Adipose tissue (tissue), 3 donors: ENCODE measurements around the gene H2BW1. TPM values are rescaled to one million over a fixed set of nuclear protein-coding genes. Genes with fewer than 3 reads are reported as not detected.
"Not testable (repeated sequence)": the region's sequence is repeated elsewhere in the genome, so short reads cannot be mapped to it uniquely, and the experiment has no call there.

Source experiments
- H3K27ac ChIP-seq: one replicate; pipeline ENCODE4 v1.5.1; 2013; ENCODE audit warnings: low read depth, low read length
- WGBS, 3 donors: extraction: QIAGEN DNeasy Blood & Tissue Kit; methylation state at CpG; one replicate each; pipeline ENCODE4 v1.1.7; 2013; 5-methylcytosine and 5-hydroxymethylcytosine counted together
- polyA plus RNA-seq, 3 donors: library from polyadenylated mRNA; stranded (reverse); fragments of 200-250 nt; gene quantifications; one replicate each; pipeline ENCODE4 v1.2.3, GENCODE V29; 2013
- donor health status: healthy with polysubstance abuse.
- donor health status: Bipolar disorder and iron deficiency.
- donor health status: healthy.

The H2BW1 gene, protein sequence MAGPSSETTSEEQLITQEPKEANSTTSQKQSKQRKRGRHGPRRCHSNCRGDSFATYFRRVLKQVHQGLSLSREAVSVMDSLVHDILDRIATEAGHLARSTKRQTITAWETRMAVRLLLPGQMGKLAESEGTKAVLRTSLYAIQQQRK
- not detected for polyA plus RNA-seq

GRCh38 chrX:104013606-104014005, at the start of gene H2BW1:
H2BW1 (minus strand) TSS chrX:104013708; CDS start chrX:104013576, 132 bp downstream.
- WGBS, 3 donors = 88 to 90% (median 89%) methylated on average over 20 of the region's 20 CpGs
- H3K27ac ChIP-seq = no peak within 1 kb of the TSS

DNA sequence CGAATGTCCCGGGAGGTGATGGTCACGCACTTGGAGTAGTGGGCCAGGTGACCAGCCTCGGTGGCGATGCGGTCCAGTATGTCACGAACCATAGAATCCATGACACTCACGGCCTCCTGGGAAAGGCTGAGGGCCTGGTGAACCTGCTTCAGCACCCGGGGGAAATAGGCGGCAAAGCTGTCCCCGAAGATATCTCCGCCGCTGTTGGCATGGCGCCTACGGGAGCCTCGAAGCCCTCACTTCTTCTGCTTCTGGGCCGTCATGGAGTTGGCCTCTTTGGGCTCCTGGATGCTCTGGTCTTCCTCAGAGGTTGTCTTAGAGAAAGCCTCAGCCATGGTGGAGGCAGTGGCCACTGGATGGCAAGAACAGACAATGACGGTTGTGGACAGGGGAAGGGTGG, 49.1 kb upstream of the H2BW1 start:
- not testable (repeated sequence) for H3K27ac ChIP-seq
- WGBS, 3 donors = 95 to 100% (median 96%) methylated on average over 4 to 9 of the region's 18 CpGs

DNA sequence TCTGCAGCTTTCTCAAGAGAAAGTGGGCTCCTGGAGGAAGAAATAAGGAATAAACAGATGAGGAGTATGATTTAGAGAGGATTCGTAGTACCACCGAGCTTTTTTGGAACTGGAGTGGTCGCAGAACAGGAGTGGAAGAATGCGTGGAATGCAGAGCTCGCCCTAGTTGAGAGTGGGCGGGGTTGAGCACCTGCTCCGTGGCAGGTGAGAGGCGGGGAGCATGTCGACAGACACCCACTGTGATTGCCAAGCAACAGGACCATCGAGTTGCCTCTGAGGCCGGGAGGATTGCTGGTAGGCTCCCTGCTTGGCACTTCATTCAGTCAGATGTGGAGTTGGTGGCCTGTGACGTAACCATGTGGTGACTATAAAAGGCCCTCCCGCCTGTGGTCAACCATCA, 41.4 kb upstream of the H2BW1 start:
- no CpG with 5 or more reads among the region's 13 CpGs for WGBS, 3 donors
- not testable (repeated sequence) for H3K27ac ChIP-seq

DNA sequence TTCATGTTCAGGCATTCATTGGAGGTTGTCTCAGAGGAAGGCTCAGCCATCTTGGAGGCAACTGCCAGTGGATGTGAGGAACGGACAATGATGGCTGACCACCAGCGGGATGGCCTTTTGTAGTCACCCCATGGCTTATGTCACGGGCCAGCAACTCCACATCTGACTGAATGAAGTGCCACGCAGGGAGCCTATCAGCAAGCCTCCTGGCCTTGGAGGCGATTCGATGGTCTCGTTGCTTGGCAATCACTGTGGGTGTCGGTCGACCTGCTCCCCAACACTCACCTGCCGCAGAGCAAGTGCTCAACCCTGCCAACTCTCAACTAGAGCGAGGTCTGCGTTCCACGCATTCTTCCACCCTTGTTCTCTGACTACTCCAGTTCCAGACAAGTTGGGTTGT, 33.7 kb upstream of the H2BW1 start:
- H3K27ac ChIP-seq = no peak overlapping the region
- 83 to 94% (median 93%) methylated on average over 12 to 13 of the region's 13 CpGs for WGBS, 3 donors

GRCh38 chrX:104045642-104046041, 32.1 kb upstream of the H2BW1 start:
- 72 to 90% (median 75%) methylated on average over 5 of the region's 5 CpGs for WGBS, 3 donors
- no peak overlapping the region for H3K27ac ChIP-seq

DNA sequence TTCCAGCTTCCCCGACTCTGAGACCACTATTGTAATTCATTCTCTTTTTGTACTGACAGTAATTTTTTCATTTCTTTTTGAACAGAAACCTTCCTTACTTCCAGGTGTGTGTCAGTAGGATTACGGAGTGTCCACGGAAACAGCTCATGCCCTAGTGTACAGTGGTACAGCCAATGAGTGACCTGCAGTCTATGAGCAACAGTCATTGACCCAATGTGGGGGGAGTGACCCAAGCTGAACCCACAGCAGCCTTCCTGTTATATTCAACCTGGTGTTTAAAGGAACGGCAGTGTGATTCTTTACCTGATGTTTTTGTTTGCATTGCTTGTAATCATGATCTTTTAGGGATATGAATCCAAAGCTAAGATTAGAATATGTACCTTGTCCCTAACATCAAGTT, 27.5 kb upstream of the H2BW1 start:
- WGBS, 3 donors = 34 to 88% (median 86%) methylated on average over 4 of the region's 4 CpGs
- H3K27ac ChIP-seq = no peak overlapping the region

DNA sequence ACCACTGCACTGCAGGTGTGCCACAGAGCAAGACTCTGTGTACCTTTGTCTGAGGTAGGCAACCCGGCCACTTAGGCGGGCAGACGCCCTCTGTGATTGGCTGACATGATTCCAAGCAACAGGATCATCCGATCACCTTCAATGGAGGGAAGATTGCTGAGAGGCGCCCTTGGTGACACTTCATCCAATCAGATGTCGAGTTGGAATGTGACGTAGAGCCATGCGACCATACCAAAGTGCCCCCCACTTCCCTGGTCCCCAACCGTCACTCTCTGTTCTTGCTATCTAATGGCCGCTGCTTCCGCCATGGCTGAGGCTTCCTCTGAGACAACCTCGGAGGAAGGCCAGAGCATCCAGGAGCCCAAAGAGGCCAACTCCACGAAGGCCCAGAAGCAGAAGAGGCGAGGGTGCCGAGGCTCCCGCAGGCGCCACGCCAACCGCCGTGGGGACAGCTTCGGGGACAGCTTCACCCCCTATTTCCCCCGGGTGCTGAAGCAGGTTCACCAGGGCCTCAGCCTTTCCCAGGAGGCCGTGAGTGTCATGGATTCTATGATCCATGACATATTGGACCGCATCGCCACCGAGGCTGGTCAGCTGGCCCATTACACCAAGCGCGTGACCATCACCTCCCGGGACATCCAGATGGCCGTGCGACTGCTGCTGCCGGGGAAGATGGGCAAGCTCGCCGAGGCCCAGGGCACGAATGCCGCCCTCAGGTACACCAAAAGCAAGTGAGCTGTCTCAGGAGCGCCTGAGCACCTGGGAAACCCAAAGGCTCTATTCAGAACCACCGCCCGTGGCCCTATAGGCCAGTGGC, 26.4 kb upstream of the H2BW1 start, which contains the start of gene H2BW2:
Gene H2BW2 (plus strand): TSS at position 268 of the 817 bp plus-strand sequence. CDS start 39 bp downstream, at position 307.
- WGBS, 3 donors = 91 to 96% (median 95%) methylated on average over 25 to 39 of the region's 39 CpGs
- no peak within 1 kb of the TSS for H3K27ac ChIP-seq

- WGBS, 3 donors = 76 to 88% (median 82%) methylated on average over 11 of the region's 11 CpGs
- H3K27ac ChIP-seq = no peak overlapping the region
These were observed 4.6 kb upstream of the H2BW1 start for GRCh38 chrX:104018126-104018525.

GRCh38 chrX:104015576-104015975, 2.1 kb upstream of the H2BW1 start:
- 65 to 84% (median 67%) methylated on average over 8 of the region's 8 CpGs for WGBS, 3 donors
- H3K27ac ChIP-seq = not testable (repeated sequence)

- 93 to 95% (median 94%) methylated on average over 12 to 24 of the region's 24 CpGs for WGBS, 3 donors
- H3K27ac ChIP-seq = no peak overlapping the region
These were observed 350 bp downstream of the H2BW1 start for GRCh38 chrX:104013158-104013557.

DNA sequence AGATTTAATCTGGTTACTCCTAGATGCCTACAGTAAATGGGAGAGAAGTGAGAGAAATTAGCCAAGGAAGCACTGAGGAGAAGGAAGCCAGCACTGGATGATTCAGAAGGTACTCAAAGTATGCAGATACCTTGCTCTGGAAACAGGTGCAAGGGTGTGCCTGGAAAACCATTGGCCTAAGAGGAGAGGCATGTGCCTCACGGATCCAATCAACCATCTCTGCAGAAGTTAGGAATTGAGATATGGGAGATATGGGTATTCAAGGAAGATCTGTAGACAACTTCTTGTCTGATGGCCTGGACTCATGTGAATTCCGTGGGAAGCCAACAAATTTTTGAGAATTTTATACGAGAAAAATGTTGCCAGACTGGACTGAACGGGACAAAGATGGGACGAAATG, 4.7 kb downstream of the H2BW1 start:
- H3K27ac ChIP-seq = no peak overlapping the region
- 60 to 76% (median 72%) methylated on average over 5 of the region's 5 CpGs for WGBS, 3 donors

GRCh38 chrX:103999234-103999633, 14.3 kb downstream of the H2BW1 start:
- no peak overlapping the region for H3K27ac ChIP-seq
- WGBS, 3 donors = 35 to 46% (median 43%) methylated on average over 5 of the region's 5 CpGs

DNA sequence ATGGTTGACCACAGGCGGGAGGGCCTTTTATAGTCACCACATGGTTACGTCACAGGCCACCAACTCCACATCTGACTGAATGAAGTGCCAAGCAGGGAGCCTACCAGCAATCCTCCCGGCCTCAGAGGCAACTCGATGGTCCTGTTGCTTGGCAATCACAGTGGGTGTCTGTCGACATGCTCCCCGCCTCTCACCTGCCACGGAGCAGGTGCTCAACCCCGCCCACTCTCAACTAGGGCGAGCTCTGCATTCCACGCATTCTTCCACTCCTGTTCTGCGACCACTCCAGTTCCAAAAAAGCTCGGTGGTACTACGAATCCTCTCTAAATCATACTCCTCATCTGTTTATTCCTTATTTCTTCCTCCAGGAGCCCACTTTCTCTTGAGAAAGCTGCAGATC, 30.0 kb downstream of the H2BW1 start:
- not testable (repeated sequence) for H3K27ac ChIP-seq
- no CpG with 5 or more reads among the region's 13 CpGs for WGBS, 3 donors

GRCh38 chrX:103962411-103963278, 50.9 kb downstream of the H2BW1 start, which contains the start of gene TMSB15B:
TMSB15B (plus strand) TSS chrX:103962627.
- WGBS, 3 donors = no CpG with 5 or more reads among the region's 55 CpGs
- not testable (repeated sequence) for H3K27ac ChIP-seq

Other genes starting within 250 kb of the H2BW1 start
- 1 to 10 TPM; 1.4 to 3.0 (median 2.5) TPM for gene PLP1, start 236.9 kb downstream of the H2BW1 start, polyA plus RNA-seq
- gene RAB9B, start 181.5 kb downstream of the H2BW1 start, polyA plus RNA-seq = under 1 TPM; 0.28 to 0.45 (median 0.40) TPM
- 1 to 10 TPM in 2 of 3 donors, under 1 TPM in 1; 0.95 to 3.4 (median 1.3) TPM for gene TMSB15B, start 51.1 kb downstream of the H2BW1 start, polyA plus RNA-seq
- gene H2BW2, start 26.2 kb upstream of the H2BW1 start, polyA plus RNA-seq = not detected
- gene TMSB15C, start 62.5 kb upstream of the H2BW1 start, polyA plus RNA-seq = 1 to 10 TPM in 1 of 3 donors, under 1 TPM in 2; 0.15 to 1.0 (median 0.22) TPM
- gene ZCCHC18, start 98.8 kb upstream of the H2BW1 start, polyA plus RNA-seq = under 1 TPM; 0.36 to 0.52 (median 0.45) TPM
- gene SLC25A53, start 143.3 kb upstream of the H2BW1 start, polyA plus RNA-seq = 10 to 100 TPM in 1 of 3 donors, 1 to 10 TPM in 2; 3.0 to 11.9 (median 6.8) TPM
- 10 to 100 TPM in 1 of 3 donors, 1 to 10 TPM in 2; 6.4 to 11.5 (median 8.3) TPM for gene FAM199X, start 152.7 kb upstream of the H2BW1 start, polyA plus RNA-seq
- gene ESX1, start 241.2 kb upstream of the H2BW1 start, polyA plus RNA-seq = not detected